GM12891 (cell line): Measurements from ENCODE around the gene COL15A1.

ENCODE experiments used
- DNase-seq: peaks from one replicate; pipeline ENCODE4 v3.0.0; 2011; ENCODE audit warnings: low spot score; ENCODE audit not compliant: insufficient read length
- FAIRE-seq: peaks from 2 replicates; lab custom pipeline; 2011; peaks lifted over from hg19 to GRCh38; lab: Jason Lieb, UNC
- PAX5 ChIP-seq: IDR thresholded peaks from 2 replicates; pipeline ENCODE4 v1.6.1; 2011; ENCODE audit warnings: low read length, moderate library complexity, mild to moderate bottlenecking; ENCODE audit not compliant: insufficient read depth, severe bottlenecking
- POLR2A ChIP-seq: IDR thresholded peaks from 2 replicates; pipeline ENCODE4 v1.6.1; 2011; ENCODE audit warnings: low read depth, low read length, control low read depth
- POLR2AphosphoS5 ChIP-seq: IDR thresholded peaks from 2 replicates; pipeline ENCODE4 v1.6.1; 2011; ENCODE audit warnings: low read depth, low read length, control low read depth
- POU2F2 ChIP-seq: IDR thresholded peaks from 2 replicates; pipeline ENCODE4 v1.6.1; 2011; ENCODE audit warnings: low read depth, mild to moderate bottlenecking, control low read depth, low read length, moderate library complexity
- SPI1 ChIP-seq: IDR thresholded peaks from 2 replicates; pipeline ENCODE4 v1.6.1; 2011; ENCODE audit warnings: low read depth, low read length, control low read depth
- TAF1 ChIP-seq: IDR thresholded peaks from 2 replicates; pipeline ENCODE4 v1.6.1; 2011; ENCODE audit warnings: low read depth, low read length, control low read depth

Gene COL15A1

GRCh38 chr9:98913044-98913443 is 30.7 kb upstream of the COL15A1 start:
- TF ChIP-seq SPI1 (no peak), POU2F2 (no peak), POLR2AphosphoS5 (no peak), TAF1 (no peak), PAX5 (no peak), POLR2A (no peak)
- no peak for FAIRE-seq

GRCh38 chr9:98913705-98914104 is 30.0 kb upstream of the COL15A1 start:
- no peak for FAIRE-seq
- no peak for DNase-seq

More at GRCh38 chr9:98913044-98913443, 30.7 kb upstream of the COL15A1 start:
- DNase-seq = no peak

DNA sequence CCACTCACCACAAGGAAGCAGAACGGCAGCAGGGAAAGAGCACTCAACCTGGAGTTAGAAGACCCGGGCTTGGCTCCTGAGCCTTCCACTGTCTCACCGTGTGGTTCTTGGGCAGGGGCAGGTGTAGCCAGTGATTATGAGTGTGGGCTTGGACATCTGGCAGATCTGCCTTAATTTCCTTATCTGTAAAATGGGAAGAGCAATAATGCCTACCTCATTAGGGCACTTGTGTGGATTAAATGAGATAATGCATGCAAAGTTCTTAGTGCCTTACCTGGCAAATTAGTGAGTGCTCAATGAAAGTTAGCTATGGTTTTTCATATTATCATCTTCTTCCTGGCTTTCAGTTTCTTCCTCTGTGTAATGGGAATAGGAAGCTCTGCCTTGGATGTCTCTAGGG is 28.1 kb upstream of the COL15A1 start:
- FAIRE-seq (no peak), DNase-seq (no peak)
- TF ChIP-seq PAX5 = no peak

More at GRCh38 chr9:98913705-98914104, 30.0 kb upstream of the COL15A1 start:
- TF ChIP-seq POU2F2 = no peak
- no peak for TF ChIP-seq PAX5
- TF ChIP-seq SPI1 = no peak
- no peak for TF ChIP-seq TAF1
- no peak for TF ChIP-seq POLR2A
- no peak for TF ChIP-seq POLR2AphosphoS5

DNA sequence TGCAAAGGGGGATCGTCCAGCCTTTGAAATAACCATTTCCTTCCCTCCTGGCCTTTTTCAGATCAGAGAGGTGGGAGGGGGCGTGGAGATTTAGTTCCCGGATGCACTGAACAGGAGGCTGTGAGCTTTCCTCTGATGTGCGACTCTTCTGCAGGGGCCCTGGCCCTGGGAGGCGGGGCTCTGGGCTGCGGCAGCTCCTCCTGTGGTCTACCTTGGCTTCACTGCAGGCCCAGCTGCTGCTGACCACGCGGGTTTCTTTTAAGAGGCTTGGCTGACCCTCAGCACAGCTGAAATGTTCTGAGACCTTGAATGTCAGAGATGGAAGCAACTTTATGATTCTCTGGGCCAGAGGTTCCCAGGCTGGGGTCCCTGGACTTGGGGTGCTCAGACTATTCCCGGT is 27.0 kb upstream of the COL15A1 start:
- FAIRE-seq (no peak), DNase-seq (no peak)
- TF ChIP-seq PAX5 = no peak
- no peak for TF ChIP-seq SPI1
- TF ChIP-seq POU2F2 = no peak
- no peak for TF ChIP-seq POLR2A
- no peak for TF ChIP-seq TAF1
- no peak for TF ChIP-seq POLR2AphosphoS5

- TF ChIP-seq PAX5 (no peak), TAF1 (no peak), SPI1 (no peak), POLR2AphosphoS5 (no peak), POLR2A (no peak), POU2F2 (no peak)
- FAIRE-seq (no peak), DNase-seq (no peak)
Observed at GRCh38 chr9:98917746-98918487, 25.8 kb upstream of the COL15A1 start.

DNA sequence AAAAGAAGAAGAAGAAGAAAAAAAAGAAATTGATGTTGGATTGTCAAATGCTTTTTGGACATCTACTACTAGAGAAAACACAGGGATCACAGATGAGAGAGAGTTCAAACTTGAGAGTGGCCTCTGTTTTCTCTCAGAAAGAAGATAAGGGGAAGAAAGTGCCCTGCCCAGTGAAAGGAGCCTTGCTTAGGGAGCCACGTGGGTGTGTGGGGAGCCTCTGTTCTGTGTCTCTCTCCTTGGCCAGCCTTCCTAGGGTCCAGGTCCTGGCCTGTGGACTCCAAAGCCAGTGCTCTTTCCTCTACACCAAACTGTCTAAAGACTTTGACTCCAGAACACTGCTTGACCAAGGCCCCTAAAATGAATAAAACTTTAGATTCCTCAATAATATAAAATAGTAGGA is 22.0 kb upstream of the COL15A1 start:
- FAIRE-seq (no peak), DNase-seq (no peak)
- TF ChIP-seq POLR2A = no peak
- no peak for TF ChIP-seq SPI1
- no peak for TF ChIP-seq TAF1
- no peak for TF ChIP-seq POLR2AphosphoS5
- TF ChIP-seq PAX5 = no peak
- TF ChIP-seq POU2F2 = no peak

GRCh38 chr9:98922721-98923435 is 20.8 kb upstream of the COL15A1 start:
- no peak for DNase-seq
- FAIRE-seq = no peak
- TF ChIP-seq POLR2A = no peak
- no peak for TF ChIP-seq POU2F2
- TF ChIP-seq TAF1 = no peak
- no peak for TF ChIP-seq POLR2AphosphoS5
- TF ChIP-seq PAX5 = no peak
- no peak for TF ChIP-seq SPI1

DNA sequence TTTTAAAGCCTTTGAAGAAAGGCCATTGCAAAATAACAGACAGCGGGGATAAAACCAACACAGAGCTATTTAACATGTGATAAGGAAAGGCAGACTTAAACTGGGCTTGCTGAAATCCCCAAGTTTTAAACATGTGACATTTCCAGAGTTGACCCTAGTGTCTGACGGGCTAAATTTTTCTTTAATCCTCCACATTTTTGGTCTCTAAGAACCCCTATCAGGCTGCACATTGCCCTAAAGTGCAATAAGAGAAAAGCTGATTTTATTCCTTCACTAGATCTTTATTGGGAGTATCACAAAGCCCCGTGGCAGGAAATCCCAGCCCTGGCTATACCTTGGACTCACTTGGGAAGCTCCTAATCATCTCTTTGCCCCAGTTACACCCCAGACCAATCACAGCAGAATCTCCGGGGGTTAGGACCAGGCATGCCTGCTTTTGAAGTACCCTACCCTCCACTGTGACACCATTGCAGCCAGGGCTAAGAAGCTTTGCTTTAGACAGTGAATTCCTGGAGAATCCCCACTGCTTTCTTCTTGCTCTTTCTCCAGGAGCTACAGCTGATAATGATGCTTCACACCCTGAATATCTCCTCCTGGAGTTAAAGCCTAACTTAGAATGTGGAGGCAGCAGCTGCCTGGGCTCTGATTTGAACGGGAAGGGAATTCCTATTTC is 20.1 kb upstream of the COL15A1 start:
- FAIRE-seq (no peak), DNase-seq (no peak)
- TF ChIP-seq POLR2AphosphoS5 = no peak

DNA sequence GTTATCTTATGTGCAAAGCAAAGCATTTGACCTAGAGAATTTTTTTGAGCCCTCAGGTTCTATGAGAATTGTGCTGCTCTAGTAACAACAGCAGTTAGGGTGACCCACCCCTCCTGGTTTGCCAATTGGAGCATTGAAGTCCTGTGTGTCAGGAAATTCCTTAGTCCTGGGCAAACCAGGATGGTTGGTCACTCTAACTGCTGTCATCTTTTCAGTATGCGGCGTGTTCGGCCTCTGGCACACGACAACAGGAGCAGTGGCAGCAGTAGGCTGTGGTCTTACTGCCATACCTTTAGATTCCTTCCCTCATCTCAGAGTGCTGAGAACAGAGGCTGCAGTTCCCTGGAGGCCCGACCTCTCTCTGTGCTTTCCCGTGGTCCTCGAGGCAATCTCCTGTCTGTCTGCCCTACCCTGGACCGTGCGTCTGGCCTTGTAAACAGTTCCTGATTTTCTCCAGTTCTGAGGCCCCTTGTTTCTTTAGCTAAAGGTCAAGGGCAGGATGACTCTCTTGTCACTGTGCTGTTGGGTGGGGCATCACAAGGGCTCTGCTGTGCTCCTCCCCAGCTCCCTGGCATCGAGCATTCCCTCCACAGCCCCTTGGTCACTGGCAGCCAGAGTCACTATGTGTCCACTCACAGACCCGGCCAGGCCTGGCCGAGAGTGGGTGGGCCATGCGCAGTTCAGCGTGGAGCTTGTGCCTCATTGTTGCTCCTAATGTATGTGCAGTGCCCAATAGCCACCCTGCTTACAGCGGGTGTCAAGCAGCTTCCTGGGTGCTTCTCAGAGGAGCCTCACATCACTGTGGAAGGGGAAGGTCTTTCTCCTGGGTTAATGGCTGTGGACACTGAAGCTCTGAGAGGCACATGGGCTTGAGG is 18.5 kb upstream of the COL15A1 start:
- TF ChIP-seq PAX5 (no peak), SPI1 (no peak), POLR2AphosphoS5 (no peak), TAF1 (no peak), POLR2A (no peak), POU2F2 (no peak)
- FAIRE-seq (no peak), DNase-seq (no peak)
